Endothelial cell of umbilical vein (primary cell): Measurements from ENCODE around the gene RAD51B. TPM values are rescaled to one million over a fixed set of nuclear protein-coding genes. Genes with fewer than 3 reads are reported as not detected.

Experiments used
- BruUV-seq: library from RNA; stranded (reverse); fragments of 400-500 nt; replicated peaks from 2 replicates; lab custom pipeline; 2021; lab: Mats Ljungman, UMichigan
- CTCF ChIA-PET: fragments of 300-600, 350-600 bp; sonication (Branson Sonifier 250); formaldehyde crosslinking; loops from one replicate; lab custom pipeline; 2021; ENCODE audit warnings: antibody characterized with exemption, inconsistent platforms; lab: Charles Lee
- POLR2A ChIA-PET: fragments of 300-600, 350-600 bp; sonication (Branson Sonifier 250); formaldehyde crosslinking; loops from one replicate; lab custom pipeline; 2021; ENCODE audit warnings: antibody characterized with exemption, inconsistent platforms; lab: Charles Lee
- DNase-seq: peaks from one replicate; pipeline ENCODE4 v3.0.0-alpha.2; 2011; ENCODE audit warnings: low read depth, low spot score
- FAIRE-seq: peaks from 2 replicates; lab custom pipeline; 2011; peaks lifted over from hg19 to GRCh38; lab: Jason Lieb, UNC
- H2AFZ ChIP-seq: 2 replicates; pipeline ENCODE4 v1.6.0; 2012; ENCODE audit warnings: low read depth, low read length, control low read depth, inconsistent platforms
- H3K27ac ChIP-seq: 2 replicates; pipeline ENCODE4 v1.5.1; 2011; ENCODE audit warnings: low read depth, mild to moderate bottlenecking, control low read depth, low read length, moderate library complexity; ENCODE audit not compliant: insufficient read depth
- H3K27me3 ChIP-seq, 2 experiments: 2 replicates each; pipeline versions ENCODE4 v1.6.0 to v1.6.1; 2011; ENCODE audit warnings: low read length in 2 of 2, mixed read lengths in 1 of 2; ENCODE audit not compliant: control insufficient read depth in 2 of 2, insufficient read depth in 2 of 2
- H3K36me3 ChIP-seq, 2 experiments: 2 replicates in 1 of 2; 3 replicates in 1 of 2; pipeline ENCODE4 v1.5.1; 2011; ENCODE audit warnings: low read length in 2 of 2, mild to moderate bottlenecking in 1 of 2, moderate library complexity in 1 of 2; ENCODE audit not compliant: control insufficient read depth in 2 of 2, insufficient read depth in 2 of 2; ENCODE audit errors: extremely low read depth in 1 of 2
- H3K4me1 ChIP-seq: 3 replicates; pipeline ENCODE4 v1.5.1; 2011; ENCODE audit warnings: mild to moderate bottlenecking, low read length; ENCODE audit not compliant: control insufficient read depth, insufficient read depth; ENCODE audit errors: extremely low read depth
- H3K4me2 ChIP-seq: 2 replicates; pipeline ENCODE4 v1.6.1; 2011; ENCODE audit warnings: low read length, control low read depth, mixed read lengths; ENCODE audit not compliant: insufficient read depth
- H3K4me3 ChIP-seq, 3 experiments: fragments of 200-600 bp in 1 of 3; sonication (generic), shearing (Covaris generic) in 1 of 3; replicated peaks in 1 of 3; 2 replicates each; pipeline ENCODE4 v1.5.1; 2011 to 2016; ENCODE audit warnings: control low read depth in 3 of 3, low read length in 3 of 3, mild to moderate bottlenecking in 2 of 3, inconsistent platforms in 1 of 3, low read depth in 1 of 3, moderate library complexity in 1 of 3; ENCODE audit not compliant: insufficient read depth in 1 of 3
- H3K79me2 ChIP-seq: 2 replicates; pipeline ENCODE4 v1.6.0; 2012; ENCODE audit warnings: low read length, inconsistent platforms; ENCODE audit not compliant: control insufficient read depth, insufficient read depth
- H3K9ac ChIP-seq: replicated peaks from 2 replicates; pipeline ENCODE3; 2011; ENCODE audit warnings: low read length, control low read depth; ENCODE audit not compliant: insufficient read depth; ENCODE audit errors: extremely low read depth
- H3K9me1 ChIP-seq: replicated peaks from 3 replicates; pipeline ENCODE4 v1.6.0; 2011; ENCODE audit warnings: mild to moderate bottlenecking, low read length; ENCODE audit not compliant: control insufficient read depth, insufficient read depth; ENCODE audit errors: extremely low read depth
- H3K9me3 ChIP-seq: replicated peaks from 2 replicates; pipeline ENCODE4 v1.5.1; 2012; ENCODE audit warnings: low read length, inconsistent platforms; ENCODE audit not compliant: control insufficient read depth, insufficient read depth
- H4K20me1 ChIP-seq: replicated peaks from 2 replicates; pipeline ENCODE3; 2011; ENCODE audit warnings: mild to moderate bottlenecking, low read length; ENCODE audit not compliant: control insufficient read depth, insufficient read depth; ENCODE audit errors: extremely low read depth
- CTCF ChIP-seq, 2 donors: IDR thresholded peaks; 1 replicate in 1 of 2; 2 replicates in 1 of 2; pipeline ENCODE4 v1.5.1; 2011; ENCODE audit warnings: low read length in 2 of 2, mild to moderate bottlenecking in 2 of 2, moderate library complexity in 2 of 2, control low read depth in 1 of 2, inconsistent platforms in 1 of 2, low read depth in 1 of 2; ENCODE audit not compliant: insufficient read depth in 1 of 2; ENCODE audit errors: extremely low read depth in 1 of 2
- EZH2 ChIP-seq: IDR thresholded peaks from 2 replicates; pipeline ENCODE4 v1.6.1; 2012; ENCODE audit warnings: borderline replicate concordance, low read depth, mild to moderate bottlenecking, moderate library complexity, low read length, inconsistent platforms; ENCODE audit not compliant: severe bottlenecking
- FOS ChIP-seq: IDR thresholded peaks from 2 replicates; pipeline ENCODE4 v1.6.1; 2011; ENCODE audit warnings: mild to moderate bottlenecking, low read length, moderate library complexity, borderline replicate concordance; ENCODE audit not compliant: insufficient read depth
- GATA2 ChIP-seq: IDR thresholded peaks from 2 replicates; pipeline ENCODE4 v1.7.0; 2011; ENCODE audit warnings: low read depth, mild to moderate bottlenecking, moderate library complexity, mixed read lengths, low read length; ENCODE audit not compliant: insufficient read length, insufficient read depth
- JUN ChIP-seq: IDR thresholded peaks from 2 replicates; pipeline ENCODE4 v1.6.1; 2011; ENCODE audit warnings: borderline replicate concordance, low read depth; ENCODE audit not compliant: insufficient read length, insufficient read depth
- MAX ChIP-seq: IDR thresholded peaks from 2 replicates; pipeline ENCODE4 v1.6.1; 2011; ENCODE audit not compliant: insufficient read depth, insufficient read length
- MYC ChIP-seq: IDR thresholded peaks from one replicate; pipeline ENCODE4 v1.6.1; 2011; ENCODE audit warnings: mild to moderate bottlenecking, low read depth, low read length
- POLR2A ChIP-seq: IDR thresholded peaks from 2 replicates; pipeline ENCODE4 v1.6.1; 2012; ENCODE audit warnings: low read depth, mild to moderate bottlenecking, control low read depth, low read length
- POLR2AphosphoS5 ChIP-seq: IDR thresholded peaks from 2 replicates; pipeline ENCODE4 v1.6.1; 2012; ENCODE audit warnings: low read depth, mild to moderate bottlenecking, control low read depth, low read length, moderate library complexity; ENCODE audit not compliant: insufficient read depth
- dilution Hi-C: fragments of 300-500 bp; cut with MboI; formaldehyde crosslinking; loops from one replicate; pipeline ENCODE4 v1.15.0; 2019; ENCODE audit warnings: low sequenced_read_pairs; ENCODE audit not compliant: extremely low pct_ligation_motif_present
- intact Hi-C: fragments of 100-400 bp; cut with micrococcal nuclease; formaldehyde crosslinking; loops from one replicate; pipeline ENCODE4 v1.10.0; 2022
- polyA plus RNA-seq, 4 experiments: library from polyadenylated mRNA; depleted of rRNA in 3 of 4; stranded (reverse) in 3 of 4; unstranded in 1 of 4; fragments of >200 nt; gene quantifications; 2 replicates each; pipeline versions ENCODE4 v1.2.1 to v1.2.3, GENCODE V29; 2011 to 2012; ENCODE audit warnings: missing spikeins in 1 of 4
- total RNA-seq: library from RNA; stranded (reverse); gene quantifications from 2 replicates; pipeline ENCODE4 v1.2.3, GENCODE V29; 2021

Gene RAD51B
- total and polyA plus RNA-seq, 2 donors (not counting 3 experiments of a cell fraction or from before 2014, with no cell fraction given) = 3.9 to 19.0 TPM

GRCh38 chr14:68132563-68133121 lies 313.1 kb downstream of the RAD51B start:
- dilution Hi-C loops (no loop called here), intact Hi-C loops (no loop called here)
- Histone ChIP-seq H3K4me3 (no peak overlapping the region), H3K9me3 (no peaks in the 10 kb centered on the region), H3K4me2 (no peak overlapping the region), H4K20me1 (no peaks in the 10 kb centered on the region), H3K27ac (no peak overlapping the region), H2AFZ (no peak overlapping the region), H3K4me1 (no peaks in the 10 kb centered on the region), H3K9me1 (no peaks in the 10 kb centered on the region), H3K9ac (no peak overlapping the region), H3K27me3 (no peaks in the 10 kb centered on the region), H3K36me3 (no peaks in the 10 kb centered on the region), H3K79me2 (no peaks in the 10 kb centered on the region)
- TF ChIP-seq CTCF (IDR thresholded peaks at IDR 0.05; ENCODE audit: extremely low read depth in 1 of 2, insufficient read depth in 1 of 2, low read depth in 1 of 2, low read length in 2 of 2) (no peak), JUN (no peak), POLR2AphosphoS5 (no peak), POLR2A (no peak), EZH2 (no peak), MYC (no peak), GATA2 (no peak), FOS (no peak), MAX (no peak)
- BruUV-seq = no TSS peak
- POLR2A ChIA-PET = no interaction called here
- CTCF ChIA-PET = interaction anchor here (1.0 to 1.6 kb wide), 2 partner anchors 11 to 16 kb away, joined by 4 to 5 read pairs; no protein-coding TSS in a partner anchor
- FAIRE-seq (no peak), DNase-seq (no peak)
